ENCODE results near the gene HEATR9. TPM values are rescaled to one million over a fixed set of nuclear protein-coding genes. Genes with fewer than 3 reads are reported as not detected.
A peak's percentile ranks its signal among the peaks of the same experiment; 100 is the strongest.

The HEATR9 gene
- total RNA-seq, 4 donors from 2014 or later = not detected

DNA sequence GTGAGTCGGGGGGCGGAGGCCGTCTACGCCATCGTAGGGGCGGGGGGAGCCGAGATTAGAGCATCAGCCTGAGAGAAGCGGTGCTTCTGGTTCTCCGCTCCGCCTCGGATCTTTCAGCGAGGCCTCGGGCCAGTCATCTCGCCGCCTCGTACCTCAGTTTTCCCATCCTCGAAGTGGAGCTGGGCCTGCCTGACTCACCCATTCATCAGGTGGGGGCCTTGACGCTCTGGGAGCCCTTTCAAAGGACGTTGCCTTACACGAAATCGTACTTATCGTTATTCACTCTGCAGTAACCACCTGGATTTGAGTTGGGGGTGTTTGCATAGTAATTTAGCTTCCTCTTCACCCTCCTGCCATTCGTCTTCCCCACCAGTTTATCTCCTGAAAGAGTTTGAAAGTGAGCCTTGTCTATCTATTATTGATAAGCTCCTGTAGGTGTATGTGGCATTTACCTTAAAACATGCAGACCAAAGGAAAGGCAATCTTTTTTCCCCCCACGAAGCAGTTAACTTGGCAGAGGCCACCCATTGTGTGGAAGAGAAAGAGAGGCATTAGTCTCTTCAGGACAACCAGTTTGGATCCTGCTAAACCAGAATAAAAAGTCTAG lies 58.7 kb downstream of the HEATR9 start:
- in situ Hi-C loops (cut with MboI; ENCODE audit: low sequenced_read_pairs in 4 of 4) = loop anchor here in 3 of 4 donors (5.0 to 10.0 kb wide), 3 partner anchors 43 to 55 kb away; partner anchors contain the start of genes C17orf50 (in 1 of the 3) and GAS2L2 (in 1 of the 3)

GRCh38 chr17:35808962-35809854 lies 59.5 kb downstream of the HEATR9 start, which contains the start of gene TAF15:
Gene TAF15 (plus strand): TSS chr17:35809484. CDS start chr17:35809570, 86 bp downstream.
- Histone ChIP-seq H3K4me3 (peak within 1 kb of the TSS; percentile 75 to 98 (median 88)), H3K36me3 (no peaks in the 10 kb centered on the region), H3K27ac (peak within 1 kb of the TSS; percentile 90 to 99 (median 94)), H3K4me1 (peaks cover 21 to 35% of the 10 kb centered on the region in 2 donors), H3K27me3 (no peaks in the 10 kb centered on the region), H3K9me3 (no peaks in the 10 kb centered on the region)
- TF ChIP-seq, protein P1, sequence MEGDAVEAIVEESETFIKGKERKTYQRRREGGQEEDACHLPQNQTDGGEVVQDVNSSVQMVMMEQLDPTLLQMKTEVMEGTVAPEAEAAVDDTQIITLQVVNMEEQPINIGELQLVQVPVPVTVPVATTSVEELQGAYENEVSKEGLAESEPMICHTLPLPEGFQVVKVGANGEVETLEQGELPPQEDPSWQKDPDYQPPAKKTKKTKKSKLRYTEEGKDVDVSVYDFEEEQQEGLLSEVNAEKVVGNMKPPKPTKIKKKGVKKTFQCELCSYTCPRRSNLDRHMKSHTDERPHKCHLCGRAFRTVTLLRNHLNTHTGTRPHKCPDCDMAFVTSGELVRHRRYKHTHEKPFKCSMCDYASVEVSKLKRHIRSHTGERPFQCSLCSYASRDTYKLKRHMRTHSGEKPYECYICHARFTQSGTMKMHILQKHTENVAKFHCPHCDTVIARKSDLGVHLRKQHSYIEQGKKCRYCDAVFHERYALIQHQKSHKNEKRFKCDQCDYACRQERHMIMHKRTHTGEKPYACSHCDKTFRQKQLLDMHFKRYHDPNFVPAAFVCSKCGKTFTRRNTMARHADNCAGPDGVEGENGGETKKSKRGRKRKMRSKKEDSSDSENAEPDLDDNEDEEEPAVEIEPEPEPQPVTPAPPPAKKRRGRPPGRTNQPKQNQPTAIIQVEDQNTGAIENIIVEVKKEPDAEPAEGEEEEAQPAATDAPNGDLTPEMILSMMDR (IDR thresholded peaks at IDR 0.05 in 4 of 5, conservative IDR thresholded peaks at IDR 0.05 in 1 of 5) = peak; percentile 50 to 84 (median 83)
- TF ChIP-seq POLR2A (IDR thresholded peaks at IDR 0.05) = peak; percentile 99 to 100
- in situ Hi-C loops (cut with MboI; ENCODE audit: low sequenced_read_pairs in 4 of 4) (loop anchor here in 3 of 4 donors (5.0 to 10.0 kb wide), 3 partner anchors 42 to 54 kb away; partner anchors contain the start of genes C17orf50 (in 1 of the 3) and GAS2L2 (in 1 of the 3)), intact Hi-C loops (cut with DNase I; ENCODE audit: low total_unique reads) (loop anchor here (1.0 to 10.0 kb wide), 3 partner anchors 45 to 676 kb away; partner anchors contain the start of genes PEX12 and ZNHIT3)
- DNase-seq (peak; percentile 97), ATAC-seq (peak; percentile 97)

More for the DNA sequence above, 58.7 kb downstream of the HEATR9 start:
- H3K4me3 ChIP-seq = peak overlapping the region; percentile 75 to 98 (median 88)
- no peaks in the 10 kb centered on the region for H3K36me3 ChIP-seq
- ATAC-seq (peak; percentile 5 to 12), DNase-seq (no peak)
- H3K27ac ChIP-seq = peak overlapping the region; percentile 90 to 99 (median 94)
- TF ChIP-seq, protein P1 (IDR thresholded peaks at IDR 0.05 in 4 of 5, conservative IDR thresholded peaks at IDR 0.05 in 1 of 5) = no peak
- TF ChIP-seq POLR2A (IDR thresholded peaks at IDR 0.05) = no peak
- intact Hi-C loops (cut with DNase I; ENCODE audit: low total_unique reads) = loop anchor here (1.0 to 10.0 kb wide), 3 partner anchors 46 to 675 kb away; partner anchors contain the start of genes PEX12 and ZNHIT3
- H3K9me3 ChIP-seq = no peaks in the 10 kb centered on the region
- no peaks in the 10 kb centered on the region for H3K27me3 ChIP-seq
- H3K4me1 ChIP-seq = peaks cover 26 to 37% of the 10 kb centered on the region in 2 donors

DNA sequence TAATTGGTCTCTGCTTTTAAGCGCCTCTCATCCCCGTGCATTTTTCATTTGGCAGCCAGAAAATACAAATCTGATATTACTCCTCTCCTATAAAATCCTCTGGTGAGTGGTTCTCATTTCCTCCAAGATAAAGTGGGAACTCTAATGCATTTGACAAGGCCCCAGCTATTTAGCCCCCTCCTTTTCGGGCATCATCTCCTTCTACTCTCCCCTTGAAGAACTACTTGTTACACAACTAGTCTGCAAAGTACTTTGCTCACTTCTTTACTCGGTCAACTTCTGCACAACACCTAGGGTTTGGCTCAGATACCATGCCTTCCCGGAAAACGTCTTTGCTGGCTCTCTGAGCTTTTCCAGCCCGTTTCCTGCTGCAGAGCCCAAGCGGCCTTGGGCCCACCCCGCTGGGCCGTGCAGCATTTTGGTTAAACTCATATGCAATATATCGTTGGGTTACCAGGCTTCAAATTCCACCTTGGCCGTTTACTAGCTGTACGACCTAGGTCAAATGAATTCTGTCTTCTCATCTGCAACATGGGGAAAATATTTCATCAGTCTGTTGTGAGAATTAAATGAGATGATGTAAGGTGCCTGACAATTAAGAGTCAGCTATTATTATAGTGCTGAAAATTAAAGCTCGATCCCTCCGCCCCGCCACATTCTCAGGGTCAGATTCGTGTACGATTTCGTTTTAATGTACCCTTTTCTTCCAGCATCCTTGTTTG lies 60.3 kb downstream of the HEATR9 start:
- Histone ChIP-seq H3K27ac (peak overlapping the region; percentile 90 to 99 (median 94)), H3K4me1 (peaks cover 21 to 34% of the 10 kb centered on the region in 2 donors), H3K4me3 (peak overlapping the region; percentile 75 to 98 (median 88)), H3K9me3 (no peaks in the 10 kb centered on the region), H3K36me3 (no peaks in the 10 kb centered on the region), H3K27me3 (no peaks in the 10 kb centered on the region)
- intact Hi-C loops (cut with DNase I; ENCODE audit: low total_unique reads) (loop anchor here (5.0 to 10.0 kb wide), 2 partner anchors 231 to 676 kb away; partner anchors contain the start of genes PEX12 and ZNHIT3), in situ Hi-C loops (cut with MboI; ENCODE audit: low sequenced_read_pairs in 4 of 4) (loop anchor here in 3 of 4 donors (5.0 to 10.0 kb wide), 3 partner anchors 41 to 54 kb away; partner anchors contain the start of genes C17orf50 (in 1 of the 3) and GAS2L2 (in 1 of the 3))
- no peak for TF ChIP-seq POLR2A (IDR thresholded peaks at IDR 0.05)
- TF ChIP-seq, protein P1 (IDR thresholded peaks at IDR 0.05 in 4 of 5, conservative IDR thresholded peaks at IDR 0.05 in 1 of 5) = no peak
- ATAC-seq (no peak), DNase-seq (no peak)

Measured in gastrocnemius medialis (tissue), 4 donors.